CD14-positive monocyte (primary cell): ENCODE results near the gene TMEM271. TPM values are rescaled to one million over a fixed set of nuclear protein-coding genes. Genes with fewer than 3 reads are reported as not detected.

Experiments
- DNase-seq, 3 donors: peaks; one replicate each; pipeline ENCODE4 v3.0.0-alpha.2; 2011 to 2022
- H2AFZ ChIP-seq: 2 replicates; pipeline ENCODE4 v1.6.0; 2012; ENCODE audit warnings: mild to moderate bottlenecking, low read depth, low read length, inconsistent platforms; ENCODE audit not compliant: insufficient read depth, poor library complexity, severe bottlenecking
- H3K27ac ChIP-seq, 2 donors: 1 replicate in 1 of 2; 2 replicates in 1 of 2; pipeline ENCODE4 v1.5.1; 2012 to 2013; ENCODE audit warnings: low read length in 2 of 2, control low read depth in 1 of 2, inconsistent platforms in 1 of 2, low read depth in 1 of 2, mild to moderate bottlenecking in 1 of 2
- H3K27me3 ChIP-seq, 2 donors: one replicate each; pipeline versions ENCODE4 v1.6.0 to v1.6.1; 2011 to 2013; ENCODE audit warnings: low read length in 2 of 2; ENCODE audit not compliant: control insufficient read depth in 2 of 2, insufficient read depth in 2 of 2
- H3K36me3 ChIP-seq, 2 donors: replicated peaks in 1 of 2; 1 replicate in 1 of 2; 2 replicates in 1 of 2; pipeline versions ENCODE4 v1.5.1 to v1.6.1; 2012 to 2013; ENCODE audit warnings: low read length in 2 of 2, control low read depth in 1 of 2, inconsistent platforms in 1 of 2, mild to moderate bottlenecking in 1 of 2; ENCODE audit not compliant: insufficient read depth in 2 of 2, control insufficient read depth in 1 of 2
- H3K4me1 ChIP-seq, 2 donors: 1 replicate in 1 of 2; 2 replicates in 1 of 2; pipeline versions ENCODE4 v1.5.1 to v1.6.1; 2012 to 2013; ENCODE audit warnings: low read length in 2 of 2, control low read depth in 1 of 2, inconsistent platforms in 1 of 2, mild to moderate bottlenecking in 1 of 2, moderate library complexity in 1 of 2; ENCODE audit not compliant: insufficient read depth in 2 of 2, control insufficient read depth in 1 of 2
- H3K4me2 ChIP-seq: replicated peaks from 2 replicates; pipeline ENCODE3; 2012; ENCODE audit warnings: low read length, moderate library complexity, mild to moderate bottlenecking; ENCODE audit not compliant: poor library complexity, severe bottlenecking; ENCODE audit errors: extremely low read depth
- H3K4me3 ChIP-seq, 3 experiments: fragments of 200-600 bp in 1 of 3; sonication (generic) in 1 of 3; replicated peaks in 1 of 3; 1 replicate in 2 of 3; 2 replicates in 1 of 3; pipeline ENCODE4 v1.5.1; 2011 to 2013; ENCODE audit warnings: low read length in 3 of 3, mild to moderate bottlenecking in 3 of 3, control low read depth in 2 of 3, low read depth in 2 of 3, inconsistent platforms in 1 of 3, moderate library complexity in 1 of 3
- H3K79me2 ChIP-seq: 2 replicates; pipeline ENCODE4 v1.6.0; 2012; ENCODE audit warnings: mild to moderate bottlenecking, control low read depth, inconsistent platforms, low read length, moderate library complexity; ENCODE audit not compliant: insufficient read depth
- H3K9ac ChIP-seq: 2 replicates; pipeline ENCODE4 v1.6.0; 2017; ENCODE audit warnings: low read length, mild to moderate bottlenecking; ENCODE audit not compliant: insufficient read depth, poor library complexity, severe bottlenecking
- H3K9me3 ChIP-seq, 2 donors: replicated peaks in 1 of 2; 1 replicate in 1 of 2; 2 replicates in 1 of 2; pipeline versions ENCODE4 v1.5.1 to v1.6.1; 2012 to 2013; ENCODE audit warnings: low read length in 2 of 2, control low read depth in 1 of 2; ENCODE audit not compliant: control insufficient read depth in 1 of 2, insufficient read depth in 1 of 2
- H4K20me1 ChIP-seq: 2 replicates; pipeline ENCODE4 v1.6.0; 2012; ENCODE audit warnings: mild to moderate bottlenecking, low read length, control low read depth, moderate library complexity; ENCODE audit not compliant: insufficient read depth
- H3K27ac Mint-ChIP-seq, 7 donors: one replicate each; pipeline ENCODE4 v1.8.0; 2020; ENCODE audit warnings: mild to moderate bottlenecking in 7 of 7, mixed read lengths in 7 of 7, moderate library complexity in 6 of 7, inconsistent platforms in 2 of 7
- H3K27me3 Mint-ChIP-seq, 3 donors: one replicate each; pipeline ENCODE4 v1.8.0; 2021 to 2022; ENCODE audit warnings: low read depth in 3 of 3, mild to moderate bottlenecking in 3 of 3, mixed read lengths in 3 of 3, moderate library complexity in 3 of 3, inconsistent platforms in 1 of 3
- H3K36me3 Mint-ChIP-seq, 2 donors: one replicate each; pipeline ENCODE4 v1.8.0; 2020; ENCODE audit warnings: mixed read lengths in 2 of 2, inconsistent platforms in 1 of 2, mild to moderate bottlenecking in 1 of 2
- H3K4me1 Mint-ChIP-seq: one replicate; pipeline ENCODE4 v1.8.0; 2020; ENCODE audit warnings: mild to moderate bottlenecking, mixed read lengths
- H3K4me3 Mint-ChIP-seq, 2 donors: one replicate each; pipeline ENCODE4 v1.8.0; 2020; ENCODE audit warnings: mild to moderate bottlenecking in 2 of 2, mixed read lengths in 2 of 2, moderate library complexity in 1 of 2
- H3K9me3 Mint-ChIP-seq, 7 donors: one replicate each; pipeline ENCODE4 v1.8.0; 2020 to 2022; ENCODE audit warnings: mixed read lengths in 7 of 7, mild to moderate bottlenecking in 6 of 7, moderate library complexity in 6 of 7, inconsistent platforms in 2 of 7
- CTCF ChIP-seq: fragments of 200-600 bp; IDR thresholded peaks from one replicate; pipeline ENCODE4 v1.8.0; 2022; ENCODE audit warnings: antibody characterized with exemption, mild to moderate bottlenecking
- WGBS: methylation state at CpG from one replicate; pipeline ENCODE4 v1.1.5; 2013; ENCODE audit warnings: missing lambda C conversion rate; ENCODE audit not compliant: insufficient coverage; 5-methylcytosine and 5-hydroxymethylcytosine counted together
- intact Hi-C, 2 donors: fragments of 100-400 bp; cut with micrococcal nuclease; formaldehyde crosslinking; loops; one replicate each; pipeline versions ENCODE4 v1.15.0 to v1.15.1; 2023
- polyA plus RNA-seq, 3 donors: library from polyadenylated mRNA; depleted of rRNA in 1 of 3; unstranded in 2 of 3; stranded (reverse) in 1 of 3; fragments of 300-500 nt in 2 of 3; fragments of >200 nt in 1 of 3; fragmentation: Illumina TruSeq in 2 of 3; gene quantifications; 1 replicate in 2 of 3; 2 replicates in 1 of 3; pipeline ENCODE4 v1.2.3, GENCODE V29; 2012 to 2021

Gene TMEM271
- polyA plus RNA-seq, 3 donors: not detected

- no peaks in the 10 kb centered on the region for H3K79me2 ChIP-seq
- WGBS: 96% methylated on average over 11 of the region's 11 CpGs
- intact Hi-C loops: no loop called here
- no peak overlapping the region for H3K27ac ChIP-seq
- H3K4me3 Mint-ChIP-seq: no peak overlapping the region
- H4K20me1 ChIP-seq: no peaks in the 10 kb centered on the region
- no peak overlapping the region for H3K27ac Mint-ChIP-seq
- peaks cover 0 to 4% of the 10 kb centered on the region in 2 donors for H3K9me3 ChIP-seq
- H2AFZ ChIP-seq: no peak overlapping the region
- no peak overlapping the region for H3K4me3 ChIP-seq
- H3K9ac ChIP-seq: no peak overlapping the region
- H3K27me3 ChIP-seq: no peaks in the 10 kb centered on the region
- no peak overlapping the region for H3K4me2 ChIP-seq
- peaks cover 3% of the 10 kb centered on the region for H3K4me1 Mint-ChIP-seq
- peaks cover 2 to 8% (median 6%) of the 10 kb centered on the region in 3 donors for H3K27me3 Mint-ChIP-seq
- no peaks in the 10 kb centered on the region for H3K36me3 Mint-ChIP-seq
- H3K9me3 Mint-ChIP-seq: peaks cover 0 to 14% (median 4%) of the 10 kb centered on the region in 7 donors
- no peak for TF ChIP-seq CTCF
- no peaks in the 10 kb centered on the region for H3K36me3 ChIP-seq
- no peaks in the 10 kb centered on the region for H3K4me1 ChIP-seq
- no peak for DNase-seq
Measured at GRCh38 chr4:620201-620600, 44.1 kb upstream of the TMEM271 start.

GRCh38 chr4:617644-618641, 41.8 kb upstream of the TMEM271 start:
- Histone ChIP-seq H3K9ac (no peak overlapping the region), H4K20me1 (no peaks in the 10 kb centered on the region), H3K4me2 (no peak overlapping the region), H3K36me3 (no peaks in the 10 kb centered on the region), H3K27me3 (no peaks in the 10 kb centered on the region), H3K9me3 (peaks cover 0 to 4% of the 10 kb centered on the region in 2 donors), H2AFZ (no peak overlapping the region), H3K27ac (no peak overlapping the region), H3K4me3 (no peak overlapping the region), H3K4me1 (no peaks in the 10 kb centered on the region), H3K79me2 (no peaks in the 10 kb centered on the region)
- Mint-ChIP-seq H3K36me3 (no peaks in the 10 kb centered on the region), H3K4me3 (no peak overlapping the region), H3K9me3 (peaks cover 0 to 10% (median 4%) of the 10 kb centered on the region in 7 donors), H3K27ac (peak overlapping the region in 1 of 7 donors; percentile 12), H3K4me1 (no peaks in the 10 kb centered on the region), H3K27me3 (peaks cover 2 to 15% (median 6%) of the 10 kb centered on the region in 3 donors)
- WGBS: 71% methylated on average over 16 of the region's 18 CpGs
- intact Hi-C loops: no loop called here
- DNase-seq: no peak
- no peak for TF ChIP-seq CTCF
